OCI-M1 (cell line): ENCODE data around the gene RADIL.

Experiments used
- DNase-seq: peaks from one replicate; lab custom pipeline; 2025; lab: John Stamatoyannopoulos, UW

The RADIL gene

DNA sequence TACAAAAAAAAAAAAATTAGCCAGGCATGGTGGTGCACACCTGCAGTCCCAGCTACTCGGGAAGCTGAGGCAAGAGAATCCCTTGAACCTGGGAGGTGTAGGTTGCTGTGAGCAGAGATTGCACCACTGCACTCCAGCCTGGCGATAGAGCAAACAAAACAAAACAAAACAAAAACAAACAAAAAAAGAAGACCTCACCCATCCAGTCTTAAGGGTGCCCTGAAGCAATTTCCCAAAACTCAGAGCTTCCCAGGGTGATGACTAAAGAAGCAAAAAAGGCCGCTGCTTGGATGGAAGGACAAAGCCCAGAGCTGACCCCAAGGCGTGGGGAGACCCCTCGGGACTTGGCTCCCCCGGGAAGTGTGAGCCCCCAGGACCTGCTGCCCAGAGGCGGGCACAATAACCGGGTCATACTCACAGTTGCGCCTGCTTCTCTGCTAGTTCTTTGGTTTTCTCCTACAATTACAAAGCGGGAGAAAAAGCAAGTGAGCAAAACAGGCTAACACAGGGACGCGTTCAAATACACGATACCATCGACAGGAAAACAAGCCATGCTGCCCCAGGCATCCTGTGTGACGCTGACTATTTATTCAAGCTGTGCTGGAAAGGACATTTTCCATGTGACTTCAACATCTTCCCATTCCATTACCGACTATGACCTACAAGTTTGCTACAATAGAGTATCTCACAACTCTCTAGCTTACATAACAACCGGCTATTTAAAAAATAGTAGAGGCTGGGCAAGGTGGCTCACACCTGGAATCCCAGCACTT, 51.6 kb downstream of the RADIL start:
- DNase-seq = no peak

DNA sequence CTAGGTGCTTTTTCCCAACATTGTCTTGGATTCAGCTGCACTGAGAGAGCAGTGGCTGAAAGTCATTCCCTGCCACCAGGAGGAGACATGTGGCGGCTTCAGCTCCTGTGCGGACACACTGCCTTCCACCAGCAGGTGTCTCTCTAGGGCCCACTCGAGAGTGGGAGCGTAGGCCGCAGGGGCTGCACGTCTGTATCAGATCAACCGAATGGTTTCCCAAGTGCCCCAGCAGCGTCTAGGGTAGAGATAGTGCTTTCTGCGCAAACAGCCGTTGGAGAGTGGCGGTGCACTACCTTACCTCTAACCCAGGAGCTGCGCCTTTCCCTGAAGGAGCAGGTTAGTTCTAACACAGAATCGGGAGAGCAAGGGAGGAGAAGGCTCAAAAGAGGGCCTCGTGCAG, 53.3 kb downstream of the RADIL start:
- peak; percentile 86 for DNase-seq

DNA sequence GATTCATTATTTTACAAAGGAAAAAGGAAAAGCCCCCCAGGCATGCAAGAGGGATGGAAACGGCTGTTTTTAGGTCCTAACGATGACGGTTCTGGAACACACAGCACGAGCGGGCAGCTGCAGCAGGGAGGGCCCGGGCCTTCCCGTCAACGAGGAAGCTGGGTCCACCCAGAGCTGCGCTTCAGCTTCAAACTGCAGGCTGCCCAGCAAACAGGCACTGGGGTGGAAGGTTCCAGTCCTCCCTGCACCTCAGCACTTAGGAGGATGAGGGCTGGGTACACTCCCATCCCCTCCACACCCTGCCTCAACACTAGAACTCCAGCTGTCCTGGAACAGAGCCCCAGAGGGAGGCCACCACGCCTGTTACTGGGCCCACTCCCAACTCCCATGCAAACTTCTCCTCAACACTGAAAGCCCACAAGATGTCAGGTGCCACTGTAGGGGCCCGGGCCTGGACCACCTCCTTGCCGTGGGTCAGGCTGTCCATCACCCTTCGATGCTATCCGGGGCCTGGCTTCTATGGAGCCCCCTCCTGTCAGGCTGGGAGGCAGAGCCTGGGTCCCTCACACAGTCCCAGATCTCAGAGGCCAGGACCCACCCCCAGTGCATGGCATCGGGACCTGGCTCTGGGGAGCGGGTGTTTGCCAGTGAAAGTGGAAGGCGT, 54.7 kb downstream of the RADIL start:
- no peak for DNase-seq

DNA sequence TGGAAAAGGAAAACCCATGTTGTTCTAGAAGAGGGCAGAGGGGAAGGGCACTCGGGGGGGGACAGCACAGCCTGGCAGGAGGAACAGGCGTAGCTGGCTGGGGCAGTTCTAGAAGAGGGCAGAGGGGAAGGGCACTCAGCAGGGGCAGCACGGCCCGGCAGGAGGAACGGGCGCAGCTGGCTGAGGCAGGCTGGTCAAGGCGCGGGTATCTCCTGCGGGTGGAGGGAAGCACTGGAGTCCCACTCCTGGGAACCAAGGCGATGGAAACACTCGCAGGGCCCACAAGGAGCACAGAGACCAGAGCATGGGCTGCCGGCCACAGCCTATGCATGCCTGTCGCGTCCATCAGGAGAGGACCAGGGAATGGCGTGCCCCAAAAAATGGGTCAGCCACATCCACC, 58.4 kb downstream of the RADIL start:
- no peak for DNase-seq

DNA sequence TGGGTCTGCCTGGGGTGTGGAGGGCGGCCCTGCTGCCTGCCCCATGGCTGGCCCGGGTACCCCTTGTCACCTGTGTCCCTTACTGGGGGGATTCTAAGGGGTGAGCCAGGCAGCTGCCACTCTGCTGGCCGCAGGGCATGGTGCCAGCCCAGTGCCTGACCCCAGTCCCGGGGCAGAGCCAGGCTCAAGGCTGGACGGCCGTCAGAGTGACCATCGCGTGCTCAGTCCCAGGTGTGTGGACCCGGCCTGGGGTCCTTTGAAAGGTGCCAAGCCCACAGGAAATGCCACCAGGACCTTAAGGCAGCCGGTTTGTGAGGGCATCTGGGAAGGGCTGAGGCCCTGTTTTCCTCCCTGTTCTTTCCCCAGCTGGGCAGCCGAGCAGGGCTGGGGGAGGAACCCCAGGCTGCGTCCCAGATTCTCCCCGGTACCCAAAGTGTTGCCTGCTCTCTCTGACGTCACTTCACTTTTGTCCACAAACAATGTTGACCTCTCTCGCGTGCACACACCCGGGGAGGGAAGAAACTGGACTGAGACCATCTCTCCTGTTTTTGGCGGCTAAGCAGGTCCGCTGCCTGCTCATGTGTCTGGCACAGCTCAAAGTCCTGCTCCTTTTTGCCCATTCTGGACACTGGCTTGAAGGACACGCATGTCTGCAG, 59.3 kb downstream of the RADIL start:
- DNase-seq = no peak

DNA sequence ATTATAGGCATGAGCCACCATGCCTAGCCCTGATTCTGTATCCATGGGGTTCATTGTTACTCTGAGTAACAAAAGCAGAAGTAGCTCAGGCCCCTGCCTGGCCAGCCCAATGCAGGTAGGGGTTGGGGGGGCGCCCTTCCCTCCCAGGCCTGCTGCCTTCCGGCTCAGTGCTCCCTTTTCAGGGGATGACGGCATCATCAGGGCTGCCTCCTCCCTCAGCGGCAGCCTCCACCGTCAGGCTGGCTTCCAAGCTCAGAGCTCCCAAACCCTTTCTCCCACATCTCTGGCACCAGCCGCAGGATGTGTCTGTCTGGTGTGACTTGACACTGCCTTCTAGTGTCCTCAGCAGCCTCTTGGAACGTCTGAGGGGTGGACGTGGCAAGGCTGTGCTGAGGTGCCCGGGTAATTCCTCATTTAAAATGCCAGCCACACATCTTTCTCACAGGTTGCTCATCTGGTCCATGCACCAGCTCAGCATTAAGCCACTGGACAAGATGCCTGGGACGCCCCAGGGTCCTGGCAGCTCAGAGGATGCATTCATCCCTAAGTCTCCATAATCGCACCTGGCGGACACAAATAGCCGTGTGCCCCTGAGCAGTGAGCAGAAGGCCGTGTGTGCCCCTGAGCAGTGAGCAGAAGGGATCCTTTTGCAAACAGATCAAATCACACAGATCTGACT, 59.9 kb downstream of the RADIL start:
- no peak for DNase-seq

DNA sequence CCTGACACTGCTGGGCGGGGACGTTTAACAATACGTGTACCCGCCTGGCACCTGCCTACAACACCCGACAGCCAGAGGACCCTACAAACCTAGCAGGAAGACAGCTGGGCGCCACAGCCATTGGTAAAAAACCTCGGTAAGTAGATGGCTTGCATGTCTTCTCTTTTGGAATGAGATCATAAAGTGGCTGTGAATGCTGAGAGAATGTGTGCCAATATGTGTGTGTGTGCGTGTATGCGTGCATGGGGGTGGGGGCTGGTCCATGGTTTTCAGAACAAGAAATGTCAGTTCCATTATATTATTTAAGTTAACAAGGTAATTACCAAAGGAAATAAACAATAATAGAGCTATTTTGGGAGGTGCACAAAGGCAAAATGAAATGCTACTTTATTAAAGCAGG, 60.8 kb downstream of the RADIL start:
- no peak for DNase-seq

DNA sequence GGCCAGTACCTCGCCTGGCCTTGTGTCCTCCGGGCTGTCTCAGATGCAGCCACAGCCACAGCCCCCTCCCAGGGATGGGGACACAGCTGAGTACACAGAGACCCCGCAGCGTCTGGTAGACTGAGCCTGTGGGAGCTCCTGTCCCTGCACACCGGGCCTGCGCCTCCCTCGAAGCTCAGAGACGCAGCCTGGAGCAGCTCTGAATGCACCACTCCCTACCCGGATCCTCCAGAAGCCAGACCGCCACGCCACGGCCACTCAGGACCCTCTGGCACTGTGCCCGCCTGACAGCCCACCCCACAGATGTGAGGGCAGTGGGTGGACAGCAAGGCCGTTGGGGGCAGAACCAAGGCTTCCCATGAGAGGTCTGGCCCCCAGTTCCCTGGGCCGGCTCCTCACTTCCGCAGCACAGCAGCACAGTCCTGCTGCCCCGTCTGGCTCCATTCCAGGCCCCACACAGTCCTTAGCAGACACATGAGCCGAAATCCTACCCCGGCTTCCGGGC, 62.5 kb downstream of the RADIL start:
- no peak for DNase-seq

DNA sequence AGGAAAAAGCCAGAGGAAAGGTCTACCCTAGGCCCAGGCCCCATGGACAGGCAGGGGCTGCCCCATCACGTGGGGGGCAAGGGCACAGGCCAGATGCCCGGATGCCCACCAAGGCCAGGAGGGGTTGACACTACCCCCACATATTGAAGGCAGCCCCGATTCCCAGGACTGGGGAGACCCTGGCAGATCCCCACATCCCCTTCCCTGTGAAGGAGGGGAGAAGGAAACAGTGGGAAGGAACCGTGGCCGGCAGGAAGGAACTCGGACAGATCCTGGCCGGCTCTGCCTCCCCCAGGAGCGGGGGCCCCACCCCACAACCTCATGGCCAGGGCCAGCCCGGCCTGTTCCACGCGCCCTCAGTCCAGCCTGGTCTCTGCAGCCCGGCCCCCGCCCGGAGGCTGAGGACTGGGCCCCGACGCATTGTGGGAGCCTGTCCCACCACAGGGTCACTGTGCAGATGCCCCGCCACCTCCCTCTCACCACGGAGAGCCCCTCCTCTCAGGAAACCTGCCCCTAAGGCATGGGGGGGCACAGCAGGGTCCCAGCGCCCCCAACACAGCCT, 63.0 kb downstream of the RADIL start:
- DNase-seq = no peak

DNA sequence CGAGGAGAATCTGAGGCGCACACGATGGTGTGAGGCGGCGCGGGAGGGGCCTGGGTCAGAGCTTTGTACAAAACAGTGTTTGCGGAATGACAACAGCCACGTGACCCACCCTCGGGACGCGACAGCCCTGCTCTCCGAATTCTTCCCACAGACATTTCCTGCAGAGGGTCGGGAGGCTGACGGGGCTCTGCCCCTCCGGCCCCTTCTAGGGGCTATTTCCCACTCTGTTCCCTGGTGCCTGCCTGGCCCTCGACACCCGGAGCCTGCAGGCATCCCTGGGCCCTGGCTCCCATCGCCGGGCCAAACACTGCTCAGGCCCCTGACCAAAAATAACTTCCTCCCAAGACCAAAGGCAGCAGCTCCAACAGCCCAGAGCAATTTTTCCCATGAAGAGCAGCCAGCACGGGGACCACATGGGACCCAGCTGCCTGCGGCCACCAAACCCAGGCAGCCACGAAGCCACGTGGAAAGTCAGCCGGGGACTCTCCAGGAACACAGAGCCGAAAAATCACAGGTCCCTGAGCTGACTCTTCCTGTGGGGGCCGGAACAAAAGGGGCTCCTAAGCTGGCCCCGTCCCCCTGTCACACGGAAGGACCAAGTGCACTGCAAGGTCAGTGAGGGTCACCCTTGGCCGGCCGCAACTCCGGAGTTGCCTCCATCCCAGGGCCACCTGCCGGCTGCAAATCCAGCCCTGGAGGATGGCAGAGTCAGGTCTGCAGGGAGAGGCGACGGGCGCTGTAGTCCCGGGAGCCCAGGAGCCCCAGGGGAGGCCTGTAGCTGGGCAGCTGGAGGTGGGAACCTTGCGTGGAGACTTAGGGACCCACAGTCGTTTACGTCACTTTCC, 63.7 kb downstream of the RADIL start:
- no peak for DNase-seq

DNA sequence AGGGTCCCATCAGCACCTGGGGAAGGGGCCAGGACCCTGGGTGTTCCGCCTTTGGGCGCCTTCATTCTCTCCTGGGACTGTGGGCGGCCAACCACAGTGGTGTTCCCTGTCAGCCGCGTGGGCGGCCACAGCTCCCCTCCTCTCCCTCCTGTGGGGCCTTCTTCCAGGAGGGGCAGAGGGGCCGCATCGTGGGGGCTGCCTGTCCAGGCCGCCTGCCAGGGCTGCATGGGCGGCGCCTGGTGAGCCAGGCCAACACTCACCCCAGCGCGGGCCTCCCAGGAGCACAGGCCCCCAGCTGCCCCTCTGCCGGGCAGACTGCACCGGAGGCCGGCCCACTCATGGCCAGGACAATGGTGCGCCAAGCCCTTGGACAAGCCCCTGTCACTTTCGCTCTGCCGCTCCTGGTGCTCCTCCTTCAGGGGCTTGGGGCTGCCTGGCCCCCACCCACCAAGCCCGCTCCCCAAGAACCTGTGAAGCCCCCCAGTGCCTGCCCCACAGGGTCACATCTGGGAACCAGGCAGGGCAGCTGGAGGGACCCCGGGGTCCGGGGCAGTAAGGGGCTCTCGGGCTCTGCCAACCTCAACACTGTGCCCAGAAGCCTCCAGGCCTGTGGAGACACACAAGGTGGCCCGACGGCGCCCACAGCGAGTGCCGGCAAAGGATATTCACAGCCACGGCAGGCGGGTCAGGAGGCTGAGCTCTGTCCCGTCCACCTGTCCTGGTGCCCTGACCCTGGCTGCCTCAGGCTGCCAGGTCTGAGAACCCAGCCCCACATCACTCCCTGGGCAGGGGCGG, 65.3 kb downstream of the RADIL start:
- no peak for DNase-seq

DNA sequence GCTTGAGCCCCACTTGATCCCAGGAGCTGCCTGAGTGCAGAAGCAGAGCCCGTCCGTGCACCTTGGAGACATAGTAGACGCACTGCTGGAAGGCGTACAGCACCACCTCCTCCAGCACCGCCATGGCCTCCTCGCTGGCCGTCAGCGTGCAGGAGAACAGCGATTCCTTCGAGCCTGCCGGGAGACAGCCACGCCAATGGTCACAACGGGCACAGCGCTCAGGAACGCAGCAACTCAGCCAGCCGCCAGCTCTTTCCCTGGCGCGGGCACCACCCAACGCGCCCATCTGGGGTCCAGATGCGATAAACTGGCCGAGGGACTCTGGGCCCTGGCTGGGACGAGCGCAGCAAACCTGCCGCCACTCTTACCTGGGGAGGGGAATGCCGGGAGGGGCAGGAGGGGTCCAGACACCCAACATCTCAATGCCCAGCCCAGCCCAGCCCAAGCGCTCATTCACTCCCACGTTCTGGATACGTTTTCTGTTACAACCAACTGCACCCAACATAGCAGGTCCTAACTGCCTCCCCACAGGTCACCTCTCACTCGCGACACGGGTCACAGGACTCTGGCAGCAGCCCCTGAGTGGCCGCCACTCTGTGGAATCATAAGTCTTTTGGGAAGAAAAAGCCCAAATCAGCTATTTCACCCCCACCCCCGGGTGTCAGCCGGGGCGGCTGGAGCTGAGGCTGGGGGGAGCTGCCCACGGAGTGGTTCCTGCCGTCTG, 66.2 kb downstream of the RADIL start:
- DNase-seq = no peak

DNA sequence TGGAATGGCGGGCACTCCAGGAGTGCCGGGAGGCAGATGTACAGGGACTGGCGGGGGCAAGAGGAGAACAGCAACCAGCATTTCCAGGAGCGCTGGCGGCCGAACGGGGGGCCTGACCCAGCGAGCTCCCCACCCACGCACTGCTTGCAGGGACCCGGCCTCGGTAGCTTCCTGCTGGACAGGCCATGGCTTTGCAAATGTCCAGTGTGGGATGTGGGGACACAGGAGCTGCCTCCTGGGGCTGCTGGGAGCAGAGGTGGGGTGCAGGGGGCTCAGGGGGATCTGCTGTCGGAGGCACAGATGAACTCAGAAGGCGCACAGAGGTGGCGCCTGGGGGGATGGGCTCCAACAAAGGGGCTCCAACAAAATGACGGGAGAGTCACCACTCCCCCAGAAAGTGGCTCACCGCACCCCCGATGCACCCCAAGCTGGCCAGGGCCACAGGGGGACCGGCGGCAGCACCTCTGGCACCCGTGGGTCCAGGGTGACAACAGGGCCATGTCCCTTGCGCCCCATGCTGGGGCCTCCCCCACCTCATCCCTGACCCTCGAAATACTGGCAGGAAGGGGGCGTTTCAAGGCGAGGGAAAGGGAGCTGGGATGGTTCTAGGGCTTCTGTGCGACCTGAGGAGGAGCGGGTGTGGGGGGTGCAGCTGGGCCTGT, 67.0 kb downstream of the RADIL start:
- no peak for DNase-seq

DNA sequence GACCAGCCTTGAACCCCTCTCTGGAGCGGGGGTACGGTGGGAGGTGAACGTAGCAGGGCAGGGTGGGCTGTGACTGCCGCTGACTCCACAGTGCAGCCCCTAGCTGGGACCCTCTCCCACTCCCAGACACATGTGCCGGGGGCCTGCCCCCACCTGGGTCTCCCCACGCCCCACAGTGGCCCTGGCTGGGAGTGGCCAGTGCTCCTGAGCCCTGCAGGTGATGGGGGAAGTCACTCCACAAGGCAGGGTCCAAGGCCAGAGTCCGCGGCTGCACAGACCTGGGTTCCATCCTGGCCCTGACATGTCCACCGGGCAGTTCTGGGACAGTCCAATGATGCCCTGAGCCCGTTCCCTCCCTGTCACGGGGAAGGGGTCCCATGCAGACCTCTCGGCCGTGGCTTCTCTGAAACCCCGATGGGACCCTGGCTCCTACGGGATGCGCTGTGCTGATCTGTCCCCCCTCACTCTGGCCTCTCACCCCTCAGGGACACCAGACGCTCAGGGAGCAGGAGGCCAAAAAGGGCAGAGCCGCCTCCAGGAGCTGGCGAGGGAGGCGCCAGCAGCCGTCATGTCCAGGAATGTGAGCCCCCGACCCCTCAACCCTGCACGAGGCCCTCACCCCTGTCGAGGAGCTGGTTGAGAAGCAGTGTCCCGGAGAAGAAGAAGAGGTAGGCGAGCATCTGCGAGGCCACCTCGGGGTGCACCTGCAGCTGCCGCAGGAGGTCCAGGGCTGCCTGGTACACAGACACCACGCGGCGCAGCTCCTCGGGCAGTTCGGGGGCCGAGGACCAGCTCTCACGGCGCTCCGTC, 67.7 kb downstream of the RADIL start:
- DNase-seq = no peak

DNA sequence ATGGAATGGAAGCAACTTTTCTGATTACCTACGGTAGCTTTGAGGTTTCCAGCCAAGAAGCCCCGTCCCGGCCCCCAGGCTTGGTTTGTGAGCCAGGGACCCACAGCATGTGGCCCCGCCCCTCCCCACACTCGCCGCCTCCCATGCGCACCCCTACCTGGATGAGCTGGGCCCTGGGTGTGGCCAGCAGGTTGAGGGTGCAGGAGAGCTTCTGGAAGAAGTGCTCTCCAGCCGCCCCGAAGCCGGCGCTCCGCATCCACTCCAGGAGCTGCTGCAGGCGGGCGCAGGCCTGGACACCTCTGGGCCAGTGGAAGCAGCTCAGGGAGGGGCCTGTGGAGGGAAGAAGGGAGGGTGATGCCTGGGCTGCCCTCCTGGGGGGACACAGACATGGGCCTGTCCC, 68.4 kb downstream of the RADIL start:
- no peak for DNase-seq

DNA sequence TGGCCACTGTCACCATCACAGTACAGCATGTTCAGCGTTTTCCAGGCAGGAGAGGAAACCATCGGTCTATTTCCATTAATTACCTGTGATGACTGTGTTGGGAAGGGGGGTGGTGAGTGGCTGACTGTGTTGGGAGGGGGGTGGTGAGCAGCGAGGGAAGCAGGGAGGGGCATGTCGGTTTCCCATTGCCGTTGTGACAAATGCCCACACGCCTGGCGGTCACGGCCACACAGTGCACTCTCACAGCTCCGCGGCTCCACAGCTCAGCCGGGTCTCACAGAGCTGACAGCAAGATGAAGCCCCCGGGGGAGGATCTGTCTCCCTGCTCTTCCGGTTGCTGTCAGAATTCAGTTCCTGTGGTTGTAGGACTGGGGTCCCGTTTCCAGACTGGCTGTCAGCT, 69.1 kb downstream of the RADIL start:
- DNase-seq = no peak

DNA sequence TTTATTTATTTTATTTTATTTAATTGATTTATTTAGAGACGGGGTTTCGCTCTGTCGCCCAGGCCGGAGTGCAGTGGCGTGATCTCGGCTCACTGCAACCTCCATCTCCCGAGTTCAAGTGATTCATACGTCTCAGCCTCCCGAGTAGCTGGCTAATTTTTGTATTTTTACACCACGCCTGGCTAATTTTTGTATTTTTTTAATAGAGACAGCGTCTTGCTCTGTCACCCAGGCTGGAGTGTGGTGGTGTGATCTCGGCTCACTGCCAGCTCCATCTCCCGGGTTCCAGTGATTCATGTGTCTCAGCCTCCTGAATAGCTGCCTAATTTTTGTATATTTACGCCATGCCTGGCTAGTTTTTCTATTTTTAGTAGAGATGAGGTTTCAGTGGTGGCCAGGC, 73.8 kb downstream of the RADIL start:
- no peak for DNase-seq

DNA sequence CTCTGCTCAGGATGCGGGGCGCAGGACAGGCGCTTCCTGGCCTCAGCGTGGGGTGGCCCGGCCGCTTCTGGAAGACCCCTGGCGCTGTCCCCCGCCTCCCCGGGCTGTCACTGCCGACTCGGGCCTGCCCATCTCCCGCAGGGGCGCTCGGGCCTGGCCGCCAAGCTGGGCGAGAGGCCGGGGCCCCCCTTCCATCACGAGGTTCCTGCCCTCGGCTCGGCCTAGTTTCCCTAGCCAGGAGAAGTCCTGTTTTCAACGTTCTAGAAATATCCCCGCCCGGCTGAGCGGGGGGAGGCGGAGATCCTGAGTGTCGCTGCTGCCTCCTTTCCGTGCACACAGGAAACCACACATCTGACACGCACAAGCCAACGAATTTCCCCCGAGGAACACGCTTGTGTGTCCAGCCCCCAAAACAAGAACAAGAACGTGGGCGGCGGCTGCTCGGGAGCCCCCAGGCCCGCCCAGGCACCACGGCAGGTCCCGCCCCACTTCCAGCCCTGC, 74.4 kb downstream of the RADIL start:
- DNase-seq = no peak
